ENCODE measurements around the gene SMOC2. TPM values are rescaled to one million over a fixed set of nuclear protein-coding genes. Genes with fewer than 3 reads are reported as not detected.
"Not testable (repeated sequence)": the region's sequence is repeated elsewhere in the genome, so short reads cannot be mapped to it uniquely, and the experiment has no call there.

Gene SMOC2
- total RNA-seq, 1 donor from 2014 or later: 33.5 TPM

- DNase-seq: no peak
Measured at GRCh38 chr6:168517742-168518347, 76.9 kb downstream of the SMOC2 start.

DNA sequence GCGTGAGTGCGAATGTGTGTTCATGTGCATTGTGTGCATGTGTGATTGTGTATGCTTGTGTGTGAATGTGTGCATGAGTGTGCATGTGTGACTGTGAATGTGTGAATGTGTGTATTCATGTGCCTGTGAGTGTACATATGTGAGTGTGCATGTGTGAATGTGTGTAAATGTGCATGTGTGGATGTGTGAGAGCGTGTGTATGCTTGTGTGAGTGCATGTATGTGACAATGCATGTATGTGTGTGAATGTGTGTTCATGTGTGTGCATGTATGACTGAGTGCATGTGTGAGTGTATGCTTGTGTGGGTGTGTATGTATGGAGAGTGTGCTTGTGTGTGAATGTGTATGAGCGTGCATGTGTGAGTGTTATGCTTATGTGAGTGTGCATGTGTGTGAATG, 77.4 kb downstream of the SMOC2 start:
- DNase-seq: no peak

GRCh38 chr6:168518867-168519266, 77.9 kb downstream of the SMOC2 start:
- DNase-seq: no peak

DNA sequence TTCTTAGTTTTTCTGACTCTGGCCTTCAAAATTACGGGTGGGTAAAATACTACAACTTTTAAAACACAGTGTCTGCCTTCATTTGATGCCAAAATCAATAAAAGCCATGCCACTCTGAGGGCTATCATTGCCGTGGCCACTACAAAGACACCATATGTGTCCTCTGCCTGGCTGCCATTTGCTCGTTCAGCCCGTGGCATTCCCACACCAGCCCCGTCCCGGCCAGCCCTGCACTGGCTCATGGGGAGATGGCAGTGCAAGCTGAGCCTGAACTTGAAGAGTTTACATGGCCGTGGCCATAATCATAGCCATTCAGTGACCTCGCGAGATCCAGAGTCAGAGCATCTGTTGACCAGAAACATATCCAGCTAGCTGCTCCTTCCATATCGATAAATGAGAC, 79.2 kb downstream of the SMOC2 start:
- DNase-seq: no peak

DNA sequence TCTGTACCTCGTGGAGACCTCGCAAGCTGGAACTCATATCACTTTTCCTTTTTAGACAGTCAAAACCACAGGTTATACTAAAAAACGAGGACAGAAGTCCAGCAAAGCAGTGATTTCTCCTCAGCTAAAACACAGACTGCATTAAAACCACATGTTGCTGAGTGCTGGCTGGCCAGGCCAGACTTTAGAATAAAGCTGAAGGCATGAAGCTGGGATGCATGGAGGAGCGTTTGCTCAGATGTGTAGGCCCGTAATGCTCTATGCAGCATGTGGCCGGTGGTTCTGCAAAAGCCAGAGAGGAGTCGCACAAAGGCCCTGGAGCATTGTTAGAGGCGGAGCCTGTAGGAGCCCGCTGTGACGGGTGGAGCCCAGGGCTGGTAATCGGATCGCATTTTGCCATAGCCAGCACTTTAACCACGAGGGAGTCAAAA, 83.6 kb downstream of the SMOC2 start:
- no peak for DNase-seq

DNA sequence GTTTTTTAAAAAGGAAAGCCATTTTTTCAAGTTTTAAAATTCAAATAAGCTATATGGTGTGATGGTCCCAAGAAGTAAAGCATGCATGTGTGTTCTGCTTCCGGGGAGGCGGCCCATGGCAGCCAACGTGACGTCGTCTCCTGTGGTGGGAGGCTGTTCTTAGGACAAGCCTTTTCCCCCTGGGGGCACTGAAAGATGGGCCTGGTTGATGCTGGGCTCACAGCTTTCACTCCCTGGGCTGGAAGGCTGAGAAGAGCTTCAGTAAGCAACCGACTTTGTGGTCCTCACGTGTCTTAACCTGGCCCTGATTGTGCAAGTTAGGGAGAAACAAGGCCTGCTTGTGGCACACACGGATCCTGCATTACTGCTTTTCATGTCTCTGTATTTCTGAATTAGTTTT, 84.1 kb downstream of the SMOC2 start:
- DNase-seq: no peak

DNA sequence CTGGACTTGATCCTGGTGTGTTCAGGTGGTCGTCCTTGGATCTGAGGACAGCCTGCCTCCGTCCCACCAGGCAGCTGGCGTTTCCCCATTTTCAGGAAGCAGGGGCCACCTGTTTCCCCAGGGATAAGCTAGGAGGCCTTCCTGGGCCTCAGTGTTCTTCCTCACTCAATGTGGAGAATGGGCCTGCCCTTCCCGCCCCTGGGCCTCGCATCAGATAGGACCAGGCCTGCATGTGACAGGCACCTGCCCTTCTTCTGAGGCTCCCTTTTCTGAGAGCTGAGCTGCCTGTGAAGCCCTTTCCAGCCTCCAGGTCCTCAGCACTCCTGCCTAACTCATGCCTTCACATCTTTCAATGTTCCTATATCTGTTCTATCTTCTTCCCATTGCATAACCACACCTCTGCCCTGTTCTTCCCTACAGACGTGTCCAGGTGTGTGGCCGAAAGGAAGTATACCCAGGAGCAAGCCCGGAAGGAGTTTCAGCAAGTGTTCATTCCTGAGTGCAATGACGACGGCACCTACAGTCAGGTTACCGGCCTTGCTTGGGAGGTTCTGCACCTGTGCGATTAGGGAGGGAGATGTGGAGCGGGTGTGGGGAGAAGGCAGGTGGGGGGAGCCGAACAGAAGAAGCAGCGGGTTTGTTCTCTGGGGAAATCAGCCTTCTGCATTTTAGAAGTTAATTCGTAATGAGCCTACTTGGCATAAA, 85.1 kb downstream of the SMOC2 start:
- DNase-seq: no peak

DNA sequence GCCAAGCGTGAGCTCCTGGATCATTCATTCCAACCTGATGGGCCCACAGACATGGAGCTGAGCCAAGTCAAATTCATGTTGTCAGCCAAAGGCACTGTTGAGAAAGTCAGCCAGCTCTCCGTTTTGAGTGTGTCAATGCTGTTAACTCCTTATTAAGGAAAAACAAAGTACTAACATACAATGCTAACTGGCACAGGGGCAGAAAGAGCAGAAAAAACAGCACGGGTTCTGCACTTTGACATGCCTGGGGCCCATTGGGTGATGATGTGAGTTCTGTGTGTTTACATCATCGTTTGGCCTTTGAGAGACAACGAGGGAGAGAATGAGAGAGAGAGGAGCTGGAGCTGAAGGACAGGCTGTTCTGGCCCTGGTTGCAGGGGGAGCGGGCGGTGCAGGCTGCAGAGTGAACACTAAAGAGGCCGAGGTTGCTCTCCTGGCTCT, 85.9 kb downstream of the SMOC2 start:
- DNase-seq: peak; percentile 65

GRCh38 chr6:168527451-168528210, 86.6 kb downstream of the SMOC2 start:
- DNase-seq: no peak

DNA sequence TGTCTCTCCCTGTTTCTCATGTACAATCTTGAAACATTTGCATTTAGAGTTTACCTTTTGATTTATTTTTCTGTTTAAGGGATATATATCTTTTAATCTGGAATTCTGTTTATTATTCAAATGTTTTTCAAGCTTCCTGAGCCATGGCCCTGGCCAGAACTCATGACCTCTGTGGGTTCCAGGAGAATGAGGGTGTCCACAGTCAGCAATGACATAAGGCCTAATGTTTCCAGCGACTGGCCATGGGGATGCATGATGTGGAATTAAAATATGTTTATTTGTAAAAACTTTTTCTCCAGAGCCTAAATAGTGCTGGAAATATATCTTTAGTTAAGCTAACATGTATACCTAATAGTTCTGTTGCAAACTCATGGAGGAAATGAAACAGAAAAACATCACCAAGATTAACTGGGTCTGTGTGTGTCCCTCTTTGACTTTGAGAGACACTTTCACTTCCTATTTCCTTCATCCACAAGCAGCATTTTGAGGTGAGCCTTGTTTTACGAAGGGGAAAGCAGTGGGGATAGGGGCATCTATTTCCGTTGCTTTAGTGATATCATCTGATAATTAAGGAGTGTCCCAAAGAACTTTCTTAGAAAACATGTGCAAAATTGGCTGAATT, 87.6 kb downstream of the SMOC2 start:
- DNase-seq: no peak

DNA sequence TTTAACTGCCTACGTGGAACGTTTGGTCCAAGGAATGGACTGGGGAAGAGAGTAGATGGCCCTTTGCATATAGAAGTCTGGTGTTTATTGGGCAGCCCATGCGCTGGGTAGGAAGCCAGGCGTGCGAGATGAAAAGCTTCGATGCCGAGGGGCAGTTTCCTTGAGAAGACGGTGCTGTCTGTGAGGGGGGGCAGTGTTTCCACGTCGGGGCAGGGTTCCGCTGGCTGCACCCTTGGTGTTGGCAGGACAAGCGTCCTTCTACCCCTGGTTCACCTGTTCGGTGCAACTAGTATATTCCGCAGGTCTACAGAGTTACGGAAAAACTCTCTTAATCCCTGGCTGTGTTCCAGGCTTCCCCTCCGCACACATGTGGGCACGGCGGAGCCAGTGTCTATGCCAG, 88.2 kb downstream of the SMOC2 start:
- no peak for DNase-seq

GRCh38 chr6:168530653-168531071, 89.7 kb downstream of the SMOC2 start:
- DNase-seq: no peak

DNA sequence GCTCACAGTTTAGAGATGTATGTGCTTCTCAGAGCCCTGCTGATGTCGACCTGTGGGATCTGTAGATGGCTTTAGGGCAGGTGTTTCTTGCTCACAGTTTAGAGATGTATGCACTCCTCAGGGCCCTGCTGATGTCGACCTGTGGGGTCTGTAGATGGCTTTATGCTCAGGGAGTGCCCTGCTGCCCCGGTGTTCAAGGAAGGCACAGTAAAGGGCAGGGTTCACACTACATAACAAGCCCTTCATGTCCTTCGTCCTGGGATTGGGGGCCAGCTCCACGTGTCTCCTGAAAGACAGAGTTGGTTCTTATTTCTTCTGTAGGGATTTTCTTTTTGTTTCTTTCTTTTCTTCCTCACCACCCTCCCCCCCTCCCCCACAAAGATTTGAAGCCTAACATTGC, 91.1 kb downstream of the SMOC2 start:
- DNase-seq: no peak

GRCh38 chr6:168533414-168533813, 92.4 kb downstream of the SMOC2 start:
- DNase-seq: peak; percentile 69

- no peak for DNase-seq
Measured at GRCh38 chr6:168534265-168534664, 93.3 kb downstream of the SMOC2 start.

DNA sequence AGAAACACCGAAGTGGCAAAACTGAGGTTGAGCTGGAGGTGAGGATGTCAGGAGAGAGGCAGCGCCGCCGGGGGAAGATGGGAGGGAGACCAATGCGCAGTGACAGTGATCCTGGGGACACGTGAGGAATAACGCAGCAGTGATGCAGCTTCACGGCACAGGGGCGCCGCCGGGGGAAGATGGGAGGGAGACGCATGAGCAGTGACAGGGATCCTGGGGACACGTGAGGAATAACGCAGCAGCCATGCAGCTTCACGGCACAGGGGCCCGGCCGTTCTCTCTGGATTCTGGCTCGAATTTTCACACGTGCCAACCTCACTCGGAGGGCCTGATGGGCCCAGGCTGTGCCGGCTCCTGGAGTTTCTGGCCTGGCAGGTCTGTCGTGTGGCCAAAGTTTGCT, 94.7 kb downstream of the SMOC2 start:
- DNase-seq: no peak

GRCh38 chr6:168536196-168536595, 95.2 kb downstream of the SMOC2 start:
- no peak for DNase-seq

- DNase-seq: peak; percentile 52
Measured at GRCh38 chr6:168536665-168537539, 95.9 kb downstream of the SMOC2 start.

- DNase-seq: no peak
Measured at GRCh38 chr6:168537540-168537884, 96.5 kb downstream of the SMOC2 start.

- not testable (repeated sequence) for DNase-seq
Measured at GRCh38 chr6:168538188-168538891, 97.4 kb downstream of the SMOC2 start.

Measured in tongue (tissue), 2 donors.